Rectal smooth muscle tissue (tissue), 1 donor: ENCODE results near the gene TRPM2.

Source experiments
- H3K27ac ChIP-seq: one replicate; pipeline ENCODE4 v1.7.0; 2013; ENCODE audit warnings: low read depth, low read length, inconsistent platforms
- H3K27me3 ChIP-seq: one replicate; pipeline ENCODE4 v1.7.0; 2013; ENCODE audit warnings: low read length; ENCODE audit not compliant: control insufficient read depth, insufficient read depth
- H3K36me3 ChIP-seq: one replicate; pipeline ENCODE4 v1.7.0; 2013; ENCODE audit warnings: low read length; ENCODE audit not compliant: control insufficient read depth, insufficient read depth
- H3K4me1 ChIP-seq: one replicate; pipeline ENCODE4 v1.7.0; 2013; ENCODE audit warnings: low read length; ENCODE audit not compliant: control insufficient read depth, insufficient read depth
- H3K4me3 ChIP-seq: one replicate; pipeline ENCODE4 v1.7.0; 2013; ENCODE audit warnings: low read length
- H3K9ac ChIP-seq: one replicate; pipeline ENCODE4 v1.7.0; 2013; ENCODE audit warnings: low read length

TRPM2 gene

GRCh38 chr21:44443891-44444285 lies 90.5 kb downstream of the TRPM2 start:
- Histone ChIP-seq H3K36me3 (no peaks in the 10 kb centered on the region), H3K27me3 (no peaks in the 10 kb centered on the region), H3K9ac (no peak overlapping the region), H3K4me3 (no peak overlapping the region), H3K27ac (no peak overlapping the region), H3K4me1 (no peaks in the 10 kb centered on the region)

- H3K9ac ChIP-seq, result no peak overlapping the region
- no peak overlapping the region for H3K4me3 ChIP-seq
- no peaks in the 10 kb centered on the region for H3K27me3 ChIP-seq
- H3K27ac ChIP-seq, result no peak overlapping the region
- no peaks in the 10 kb centered on the region for H3K36me3 ChIP-seq
- no peaks in the 10 kb centered on the region for H3K4me1 ChIP-seq
Observed at GRCh38 chr21:44444286-44444931, 91.0 kb downstream of the TRPM2 start.

- H3K36me3 ChIP-seq, result no peaks in the 10 kb centered on the region
- no peak overlapping the region for H3K4me3 ChIP-seq
- H3K27ac ChIP-seq, result no peak overlapping the region
- H3K4me1 ChIP-seq, result no peaks in the 10 kb centered on the region
- H3K27me3 ChIP-seq, result no peaks in the 10 kb centered on the region
- no peak overlapping the region for H3K9ac ChIP-seq
Observed at GRCh38 chr21:44445145-44445812, 91.9 kb downstream of the TRPM2 start.

GRCh38 chr21:44448651-44449131 lies 95.3 kb downstream of the TRPM2 start:
- no peak overlapping the region for H3K9ac ChIP-seq
- H3K27me3 ChIP-seq, result no peaks in the 10 kb centered on the region
- no peaks in the 10 kb centered on the region for H3K36me3 ChIP-seq
- no peak overlapping the region for H3K4me3 ChIP-seq
- peak overlapping the region; percentile 14 for H3K27ac ChIP-seq
- no peaks in the 10 kb centered on the region for H3K4me1 ChIP-seq

- Histone ChIP-seq H3K4me3 (no peak overlapping the region), H3K27me3 (no peaks in the 10 kb centered on the region), H3K27ac (no peak overlapping the region), H3K36me3 (no peaks in the 10 kb centered on the region), H3K4me1 (no peaks in the 10 kb centered on the region), H3K9ac (no peak overlapping the region)
Observed at GRCh38 chr21:44449473-44450363, 96.3 kb downstream of the TRPM2 start.

GRCh38 chr21:44450402-44450801 lies 97.0 kb downstream of the TRPM2 start:
- H3K4me1 ChIP-seq, result no peaks in the 10 kb centered on the region
- no peaks in the 10 kb centered on the region for H3K27me3 ChIP-seq
- H3K27ac ChIP-seq, result no peak overlapping the region
- no peak overlapping the region for H3K4me3 ChIP-seq
- no peaks in the 10 kb centered on the region for H3K36me3 ChIP-seq
- H3K9ac ChIP-seq, result no peak overlapping the region

- Histone ChIP-seq H3K27me3 (no peaks in the 10 kb centered on the region), H3K36me3 (no peaks in the 10 kb centered on the region), H3K27ac (no peak overlapping the region), H3K4me1 (no peaks in the 10 kb centered on the region), H3K9ac (no peak overlapping the region), H3K4me3 (no peak overlapping the region)
Observed at GRCh38 chr21:44450999-44451398, 97.6 kb downstream of the TRPM2 start.

- no peaks in the 10 kb centered on the region for H3K27me3 ChIP-seq
- no peaks in the 10 kb centered on the region for H3K36me3 ChIP-seq
- no peaks in the 10 kb centered on the region for H3K4me1 ChIP-seq
- no peak overlapping the region for H3K4me3 ChIP-seq
- no peak overlapping the region for H3K9ac ChIP-seq
- no peak overlapping the region for H3K27ac ChIP-seq
Observed at GRCh38 chr21:44453120-44453519, 99.7 kb downstream of the TRPM2 start.

- H3K36me3 ChIP-seq, result no peaks in the 10 kb centered on the region
- H3K9ac ChIP-seq, result no peak overlapping the region
- no peak overlapping the region for H3K27ac ChIP-seq
- no peaks in the 10 kb centered on the region for H3K27me3 ChIP-seq
- no peaks in the 10 kb centered on the region for H3K4me1 ChIP-seq
- H3K4me3 ChIP-seq, result no peak overlapping the region
Observed at GRCh38 chr21:44454058-44454457, 100.6 kb downstream of the TRPM2 start.

GRCh38 chr21:44454747-44455523 lies 101.5 kb downstream of the TRPM2 start, which contains the start of gene LRRC3:
Gene LRRC3 (plus strand): TSS chr21:44455510. CDS start chr21:44456645, 1,135 bp downstream.
- Histone ChIP-seq H3K27me3 (no peaks in the 10 kb centered on the region), H3K36me3 (no peaks in the 10 kb centered on the region), H3K9ac (no peak within 1 kb of the TSS), H3K4me1 (no peaks in the 10 kb centered on the region), H3K27ac (peak within 1 kb of the TSS; percentile 43), H3K4me3 (peak within 1 kb of the TSS; percentile 70)

- H3K27me3 ChIP-seq, result no peaks in the 10 kb centered on the region
- H3K27ac ChIP-seq, result peak overlapping the region; percentile 43
- no peaks in the 10 kb centered on the region for H3K36me3 ChIP-seq
- no peaks in the 10 kb centered on the region for H3K4me1 ChIP-seq
- H3K4me3 ChIP-seq, result peak overlapping the region; percentile 70
- no peak overlapping the region for H3K9ac ChIP-seq
Observed at GRCh38 chr21:44455524-44456213, 102.2 kb downstream of the TRPM2 start.
